ENCODE results near the gene POLR1B. TPM values are rescaled to one million over a fixed set of nuclear protein-coding genes. Genes with fewer than 3 reads are reported as not detected.

Gene POLR1B
- total RNA-seq, 4 donors from 2014 or later, result 21.9 to 27.9 (median 27.4) TPM

DNA sequence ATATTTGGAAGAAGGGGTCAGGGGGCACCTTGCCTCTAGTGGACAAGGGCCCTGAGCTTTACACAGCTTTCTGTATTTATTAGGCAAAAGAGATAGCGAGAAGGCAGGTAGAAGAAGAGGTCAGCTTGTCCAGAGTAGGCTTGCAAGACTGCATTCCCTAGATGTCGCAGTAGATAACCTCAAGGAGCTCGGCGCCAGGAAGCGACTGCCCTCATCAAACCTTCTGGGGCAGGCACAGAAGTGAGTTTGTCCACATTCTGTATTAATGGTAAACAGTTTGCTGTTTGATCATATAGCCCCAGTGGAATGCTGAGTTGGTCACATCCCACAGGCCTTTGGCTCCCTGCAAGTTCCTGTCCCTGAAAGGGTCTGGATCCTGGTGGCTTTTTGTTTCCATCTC lies 49.1 kb downstream of the POLR1B start:
- Histone ChIP-seq H3K36me3 (peaks cover 20% of the 10 kb centered on the region), H3K4me3 (no peak overlapping the region), H3K27ac (no peak overlapping the region), H3K4me1 (no peaks in the 10 kb centered on the region), H3K9me3 (no peaks in the 10 kb centered on the region), H3K27me3 (no peaks in the 10 kb centered on the region)
- WGBS, result 90% methylated on average over 5 of the region's 5 CpGs
- DNase-seq (ENCODE audit: low spot score in 2 of 2), result no peak
- TF ChIP-seq EP300 (IDR thresholded peaks at IDR 0.05) (no peak), POLR2A (IDR thresholded peaks at IDR 0.05) (no peak), CTCF (IDR thresholded peaks at IDR 0.05) (no peak), POLR2AphosphoS5 (IDR thresholded peaks at IDR 0.05) (no peak)

DNA sequence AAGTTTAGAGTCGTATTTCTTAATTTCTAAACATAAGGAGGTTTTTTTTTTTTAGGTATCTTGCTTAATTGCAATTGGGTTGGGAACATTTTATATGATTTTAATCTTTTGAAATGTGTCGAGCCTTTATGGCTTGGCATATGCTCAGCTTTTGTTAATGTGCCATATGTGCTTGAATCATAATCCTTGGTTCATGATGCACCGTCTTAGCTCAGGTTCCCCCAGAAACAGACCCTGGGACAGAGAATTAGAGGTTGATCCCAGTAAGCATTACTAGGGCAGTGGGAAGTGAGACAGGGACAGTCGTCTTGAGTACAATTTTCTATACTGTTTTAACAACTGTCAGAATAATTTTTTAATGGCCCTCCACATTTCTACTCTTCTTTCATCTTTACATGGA lies 51.5 kb downstream of the POLR1B start:
- Histone ChIP-seq H3K27ac (no peak overlapping the region), H3K4me1 (no peaks in the 10 kb centered on the region), H3K4me3 (no peak overlapping the region), H3K36me3 (peaks cover 8% of the 10 kb centered on the region), H3K27me3 (no peaks in the 10 kb centered on the region), H3K9me3 (no peaks in the 10 kb centered on the region)
- TF ChIP-seq EP300 (IDR thresholded peaks at IDR 0.05) (no peak), CTCF (IDR thresholded peaks at IDR 0.05) (no peak), POLR2A (IDR thresholded peaks at IDR 0.05) (no peak), POLR2AphosphoS5 (IDR thresholded peaks at IDR 0.05) (no peak)
- no peak for DNase-seq (ENCODE audit: low spot score in 2 of 2)
- WGBS, result 83% methylated on average over 4 of the region's 4 CpGs

DNA sequence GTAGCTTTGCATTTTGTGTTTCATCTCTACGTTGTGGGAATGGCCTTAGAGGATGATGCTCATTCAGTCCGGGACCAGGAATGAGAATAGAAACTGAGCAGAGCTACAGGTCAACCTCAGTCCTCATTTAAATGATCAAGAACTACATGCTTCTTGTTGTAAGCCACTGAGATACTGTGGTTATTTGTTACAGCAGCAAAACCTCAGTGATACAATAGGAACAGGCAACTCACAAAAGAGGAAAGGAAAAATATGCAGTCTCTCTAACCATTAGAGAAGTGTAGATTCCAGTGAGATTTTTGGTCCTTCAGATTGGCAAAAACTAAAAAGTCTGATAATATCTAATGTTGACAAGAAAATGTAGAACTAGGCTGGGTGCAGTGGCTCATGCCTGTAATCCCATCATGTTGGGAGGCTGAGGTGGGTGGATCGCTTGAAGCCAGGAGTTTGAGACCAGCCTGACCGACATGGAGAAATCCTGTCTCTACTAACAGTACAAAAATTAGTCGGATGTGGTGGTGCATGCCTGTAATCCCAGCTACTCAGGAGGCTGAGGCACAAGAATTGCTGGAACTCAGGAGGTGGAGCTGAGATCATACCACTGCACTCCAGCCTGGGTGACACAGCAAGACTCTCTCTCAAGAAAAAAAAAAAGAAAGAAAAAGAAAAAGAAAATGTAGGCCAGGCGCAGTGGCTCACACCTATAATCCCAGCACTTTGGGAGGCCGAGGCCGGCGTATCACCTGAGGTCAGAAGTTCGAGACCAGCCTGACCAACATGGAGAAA lies 55.5 kb downstream of the POLR1B start:
- Histone ChIP-seq H3K4me3 (no peak overlapping the region), H3K27ac (no peak overlapping the region), H3K9me3 (no peaks in the 10 kb centered on the region), H3K27me3 (no peaks in the 10 kb centered on the region), H3K4me1 (peaks cover 9% of the 10 kb centered on the region), H3K36me3 (no peaks in the 10 kb centered on the region)
- peak in 1 of 2 donors; percentile 41 for DNase-seq (ENCODE audit: low spot score in 2 of 2)
- 97% methylated on average over 10 of the region's 10 CpGs for WGBS
- TF ChIP-seq CTCF (IDR thresholded peaks at IDR 0.05) (no peak), EP300 (IDR thresholded peaks at IDR 0.05) (no peak), POLR2A (IDR thresholded peaks at IDR 0.05) (no peak), POLR2AphosphoS5 (IDR thresholded peaks at IDR 0.05) (no peak)

DNA sequence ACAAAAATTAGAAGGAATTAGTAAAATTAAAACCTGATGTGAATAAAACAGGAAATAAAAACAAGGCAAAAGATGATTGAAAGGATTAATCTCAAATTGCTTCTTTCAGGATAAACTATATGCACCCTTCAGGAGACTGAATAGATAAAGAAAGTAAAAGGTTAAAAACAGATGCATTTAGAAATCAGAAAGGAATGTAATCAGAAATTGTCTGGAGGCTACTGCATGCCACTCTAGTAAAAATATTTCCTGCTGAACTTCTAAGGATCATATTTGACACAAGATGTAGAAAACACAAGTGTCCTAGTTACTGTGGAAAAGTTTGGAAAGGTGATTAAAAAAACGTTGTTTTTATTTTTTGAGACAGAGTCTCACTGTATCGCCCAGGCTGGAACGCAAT lies 58.4 kb downstream of the POLR1B start:
- Histone ChIP-seq H3K27ac (no peak overlapping the region), H3K4me1 (peaks cover 9% of the 10 kb centered on the region), H3K36me3 (no peaks in the 10 kb centered on the region), H3K27me3 (no peaks in the 10 kb centered on the region), H3K9me3 (no peaks in the 10 kb centered on the region), H3K4me3 (no peak overlapping the region)
- DNase-seq (ENCODE audit: low spot score in 2 of 2), result no peak
- no peak for TF ChIP-seq CTCF (IDR thresholded peaks at IDR 0.05)
- TF ChIP-seq EP300 (IDR thresholded peaks at IDR 0.05), result no peak
- TF ChIP-seq POLR2A (IDR thresholded peaks at IDR 0.05), result no peak
- no peak for TF ChIP-seq POLR2AphosphoS5 (IDR thresholded peaks at IDR 0.05)
- 58% methylated on average over 3 of the region's 3 CpGs for WGBS

GRCh38 chr2:112601754-112602153 lies 59.5 kb downstream of the POLR1B start:
- H3K27me3 ChIP-seq, result no peaks in the 10 kb centered on the region
- no peak for DNase-seq (ENCODE audit: low spot score in 2 of 2)
- TF ChIP-seq CTCF (IDR thresholded peaks at IDR 0.05) (no peak), POLR2A (IDR thresholded peaks at IDR 0.05) (no peak), EP300 (IDR thresholded peaks at IDR 0.05) (no peak), POLR2AphosphoS5 (IDR thresholded peaks at IDR 0.05) (no peak)
- H3K27ac ChIP-seq, result no peak overlapping the region
- H3K9me3 ChIP-seq, result no peaks in the 10 kb centered on the region
- peaks cover 9% of the 10 kb centered on the region for H3K4me1 ChIP-seq
- no peaks in the 10 kb centered on the region for H3K36me3 ChIP-seq
- no peak overlapping the region for H3K4me3 ChIP-seq
- WGBS, result 72% methylated on average over 3 of the region's 3 CpGs
